Astrocyte (in vitro differentiated cells and primary cell): Measurements from ENCODE around the gene CDH13. TPM values are rescaled to one million over a fixed set of nuclear protein-coding genes. Genes with fewer than 3 reads are reported as not detected.

Experiments used
- DNase-seq: peaks from one replicate; pipeline ENCODE4 v3.0.0-alpha.2; 2010; ENCODE audit warnings: low read depth
- FAIRE-seq: peaks from 2 replicates; lab custom pipeline; 2011; peaks lifted over from hg19 to GRCh38; lab: Jason Lieb, UNC
- H2AFZ ChIP-seq: 2 replicates; pipeline ENCODE4 v1.6.0; 2012; ENCODE audit warnings: low read depth, low read length, inconsistent platforms
- H3K27ac ChIP-seq: 2 replicates; pipeline ENCODE4 v1.5.1; 2011; ENCODE audit warnings: low read depth, low read length, inconsistent platforms
- H3K27me3 ChIP-seq: 2 replicates; pipeline ENCODE4 v1.6.0; 2011; ENCODE audit warnings: low read length, inconsistent platforms; ENCODE audit not compliant: insufficient read depth
- H3K36me3 ChIP-seq: 2 replicates; pipeline ENCODE4 v1.5.1; 2011; ENCODE audit warnings: low read length, inconsistent platforms; ENCODE audit not compliant: insufficient read depth
- H3K4me1 ChIP-seq: 2 replicates; pipeline ENCODE4 v1.5.1; 2011; ENCODE audit warnings: low read length, inconsistent platforms; ENCODE audit not compliant: insufficient read depth
- H3K4me2 ChIP-seq: 2 replicates; pipeline ENCODE4 v1.6.0; 2012; ENCODE audit warnings: low read length, inconsistent platforms
- H3K4me3 ChIP-seq: 2 replicates; pipeline ENCODE4 v1.5.1; 2011; ENCODE audit warnings: low read depth, mild to moderate bottlenecking, low read length, inconsistent platforms; ENCODE audit not compliant: insufficient read depth
- H3K79me2 ChIP-seq: 2 replicates; pipeline ENCODE4 v1.6.0; 2012; ENCODE audit warnings: mild to moderate bottlenecking, low read length, inconsistent platforms; ENCODE audit not compliant: insufficient read depth
- H3K9ac ChIP-seq: 2 replicates; pipeline ENCODE4 v1.6.0; 2012; ENCODE audit warnings: mild to moderate bottlenecking, low read length, inconsistent platforms
- H3K9me3 ChIP-seq: 2 replicates; pipeline ENCODE4 v1.5.1; 2012; ENCODE audit warnings: low read depth, mild to moderate bottlenecking, low read length, inconsistent platforms; ENCODE audit not compliant: insufficient read depth
- H4K20me1 ChIP-seq: 2 replicates; pipeline ENCODE4 v1.6.0; 2012; ENCODE audit warnings: low read length, inconsistent platforms; ENCODE audit not compliant: insufficient read depth
- H3K27ac Mint-ChIP-seq: one replicate; pipeline ENCODE4 v1.8.0; 2021; ENCODE audit warnings: mild to moderate bottlenecking, mixed read lengths; ENCODE audit not compliant: unreplicated experiment
- H3K27me3 Mint-ChIP-seq: one replicate; pipeline ENCODE4 v1.8.0; 2021; ENCODE audit warnings: low read depth, mixed read lengths; ENCODE audit not compliant: unreplicated experiment
- H3K36me3 Mint-ChIP-seq: one replicate; pipeline ENCODE4 v1.8.0; 2021; ENCODE audit warnings: low read depth, mixed read lengths; ENCODE audit not compliant: unreplicated experiment
- H3K4me1 Mint-ChIP-seq: one replicate; pipeline ENCODE4 v1.8.0; 2021; ENCODE audit warnings: low read depth, mixed read lengths; ENCODE audit not compliant: unreplicated experiment
- H3K4me3 Mint-ChIP-seq: one replicate; pipeline ENCODE4 v1.8.0; 2021; ENCODE audit warnings: mild to moderate bottlenecking, moderate library complexity, mixed read lengths; ENCODE audit not compliant: unreplicated experiment
- H3K9me3 Mint-ChIP-seq: one replicate; pipeline ENCODE4 v1.8.0; 2021; ENCODE audit warnings: mild to moderate bottlenecking, mixed read lengths; ENCODE audit not compliant: unreplicated experiment
- EZH2 ChIP-seq: IDR thresholded peaks from 2 replicates; pipeline ENCODE4 v1.6.1; 2012; ENCODE audit warnings: mild to moderate bottlenecking, low read length, inconsistent platforms; ENCODE audit not compliant: insufficient read depth
- total RNA-seq: library from RNA; stranded (reverse); gene quantifications from 2 replicates; pipeline ENCODE4 v1.2.1, GENCODE V29; 2021
- TF ChIP-seq, protein P1 (sequence below): IDR thresholded peaks from 2 replicates; pipeline ENCODE4 v1.5.1; 2011; ENCODE audit warnings: low read depth, mild to moderate bottlenecking, inconsistent platforms, low read length, moderate library complexity; ENCODE audit not compliant: insufficient read depth

The CDH13 gene
- total RNA-seq, 1 donor from 2014 or later = 41.7 TPM

DNA sequence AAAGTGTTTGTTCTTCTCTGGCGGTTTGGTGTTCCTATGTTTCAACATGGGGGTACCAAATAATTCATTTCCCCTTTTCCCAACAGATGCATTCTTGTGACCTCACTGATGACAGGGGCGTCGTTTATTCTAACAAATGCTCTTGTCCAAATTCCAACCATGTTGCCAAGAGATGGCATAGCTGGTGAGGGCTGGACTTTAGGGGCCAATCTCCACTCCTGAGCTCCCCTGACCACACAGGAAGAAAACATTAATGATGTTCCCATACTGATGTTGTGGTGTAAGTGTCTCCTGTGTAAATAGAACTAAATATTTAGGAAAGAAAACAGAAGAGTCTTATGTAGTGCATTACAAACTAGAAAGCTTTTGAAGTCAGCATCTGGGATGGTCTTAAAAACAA lies 431.6 kb downstream of the CDH13 start:
- Histone ChIP-seq H3K9me3 (no peaks in the 10 kb centered on the region), H2AFZ (no peak overlapping the region), H3K4me1 (no peaks in the 10 kb centered on the region), H3K27ac (no peak overlapping the region), H3K9ac (no peak overlapping the region), H3K4me3 (no peak overlapping the region), H3K36me3 (no peaks in the 10 kb centered on the region), H3K27me3 (no peaks in the 10 kb centered on the region), H4K20me1 (no peaks in the 10 kb centered on the region), H3K79me2 (no peaks in the 10 kb centered on the region), H3K4me2 (no peak overlapping the region)
- Mint-ChIP-seq H3K36me3 (no peaks in the 10 kb centered on the region), H3K4me3 (no peak overlapping the region), H3K4me1 (no peaks in the 10 kb centered on the region), H3K9me3 (no peaks in the 10 kb centered on the region), H3K27me3 (peaks cover 5% of the 10 kb centered on the region), H3K27ac (no peak overlapping the region)
- TF ChIP-seq, protein P1, sequence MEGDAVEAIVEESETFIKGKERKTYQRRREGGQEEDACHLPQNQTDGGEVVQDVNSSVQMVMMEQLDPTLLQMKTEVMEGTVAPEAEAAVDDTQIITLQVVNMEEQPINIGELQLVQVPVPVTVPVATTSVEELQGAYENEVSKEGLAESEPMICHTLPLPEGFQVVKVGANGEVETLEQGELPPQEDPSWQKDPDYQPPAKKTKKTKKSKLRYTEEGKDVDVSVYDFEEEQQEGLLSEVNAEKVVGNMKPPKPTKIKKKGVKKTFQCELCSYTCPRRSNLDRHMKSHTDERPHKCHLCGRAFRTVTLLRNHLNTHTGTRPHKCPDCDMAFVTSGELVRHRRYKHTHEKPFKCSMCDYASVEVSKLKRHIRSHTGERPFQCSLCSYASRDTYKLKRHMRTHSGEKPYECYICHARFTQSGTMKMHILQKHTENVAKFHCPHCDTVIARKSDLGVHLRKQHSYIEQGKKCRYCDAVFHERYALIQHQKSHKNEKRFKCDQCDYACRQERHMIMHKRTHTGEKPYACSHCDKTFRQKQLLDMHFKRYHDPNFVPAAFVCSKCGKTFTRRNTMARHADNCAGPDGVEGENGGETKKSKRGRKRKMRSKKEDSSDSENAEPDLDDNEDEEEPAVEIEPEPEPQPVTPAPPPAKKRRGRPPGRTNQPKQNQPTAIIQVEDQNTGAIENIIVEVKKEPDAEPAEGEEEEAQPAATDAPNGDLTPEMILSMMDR = no peak
- TF ChIP-seq EZH2 = no peak
- DNase-seq (no peak), FAIRE-seq (no peak)

DNA sequence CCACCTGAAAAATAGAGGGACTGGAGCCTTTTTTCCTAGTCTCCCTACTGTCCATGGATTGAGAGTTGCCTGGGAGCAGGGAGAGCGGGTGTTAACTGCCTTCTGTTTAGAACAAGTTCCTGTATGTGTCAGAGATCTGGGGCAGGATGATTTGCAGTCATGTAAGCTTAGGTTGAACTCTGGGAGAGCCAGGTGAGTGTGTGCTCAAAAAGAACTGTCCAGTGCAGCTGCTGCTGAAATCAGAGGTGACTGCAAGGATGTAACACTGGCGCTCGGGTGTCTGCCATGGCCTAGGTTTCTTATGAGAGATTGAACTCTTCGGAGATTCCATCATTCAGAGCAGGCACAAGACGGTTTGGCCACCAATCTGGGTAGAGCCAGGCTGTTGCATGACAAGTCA lies 432.5 kb downstream of the CDH13 start:
- H3K9me3 Mint-ChIP-seq = no peaks in the 10 kb centered on the region
- H3K9ac ChIP-seq = no peak overlapping the region
- H3K27me3 ChIP-seq = no peaks in the 10 kb centered on the region
- DNase-seq = no peak
- TF ChIP-seq EZH2 = no peak
- TF ChIP-seq, protein P1 = no peak
- H3K27ac Mint-ChIP-seq = no peak overlapping the region
- no peaks in the 10 kb centered on the region for H3K9me3 ChIP-seq
- H3K79me2 ChIP-seq = no peaks in the 10 kb centered on the region
- no peaks in the 10 kb centered on the region for H3K4me1 Mint-ChIP-seq
- H3K36me3 ChIP-seq = no peaks in the 10 kb centered on the region
- peaks cover 5% of the 10 kb centered on the region for H3K27me3 Mint-ChIP-seq
- no peak for FAIRE-seq
- H3K4me1 ChIP-seq = no peaks in the 10 kb centered on the region
- no peaks in the 10 kb centered on the region for H4K20me1 ChIP-seq
- H2AFZ ChIP-seq = no peak overlapping the region
- H3K27ac ChIP-seq = no peak overlapping the region
- no peak overlapping the region for H3K4me2 ChIP-seq
- no peak overlapping the region for H3K4me3 Mint-ChIP-seq
- H3K36me3 Mint-ChIP-seq = no peaks in the 10 kb centered on the region
- no peak overlapping the region for H3K4me3 ChIP-seq

DNA sequence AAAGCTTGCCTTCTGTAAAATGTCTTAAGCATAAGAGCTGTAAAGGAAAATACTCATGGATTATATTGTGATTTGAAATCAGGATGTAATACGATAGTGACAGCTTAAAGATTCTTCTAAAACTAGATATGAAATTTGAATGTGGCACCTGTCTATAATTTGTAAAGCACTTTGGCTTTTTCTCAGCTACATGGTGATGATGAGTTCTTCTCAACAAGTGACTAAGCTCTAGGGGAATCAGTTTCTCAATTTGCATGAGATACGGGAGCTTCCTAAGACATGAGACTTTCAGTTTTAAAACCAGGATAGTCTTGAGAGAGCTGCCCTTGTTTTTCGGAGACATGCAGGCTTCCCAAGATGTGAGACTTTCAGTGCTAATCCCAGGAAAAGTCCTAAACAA lies 439.2 kb downstream of the CDH13 start:
- Histone ChIP-seq H3K4me1 (peaks cover 8% of the 10 kb centered on the region), H3K4me2 (no peak overlapping the region), H3K36me3 (no peaks in the 10 kb centered on the region), H4K20me1 (no peaks in the 10 kb centered on the region), H3K9me3 (no peaks in the 10 kb centered on the region), H2AFZ (no peak overlapping the region), H3K79me2 (no peaks in the 10 kb centered on the region), H3K27me3 (no peaks in the 10 kb centered on the region), H3K9ac (no peak overlapping the region), H3K4me3 (no peak overlapping the region), H3K27ac (no peak overlapping the region)
- H3K4me3 Mint-ChIP-seq = no peak overlapping the region
- H3K27ac Mint-ChIP-seq = no peak overlapping the region
- H3K9me3 Mint-ChIP-seq = no peaks in the 10 kb centered on the region
- TF ChIP-seq EZH2 = no peak
- TF ChIP-seq, protein P1 = no peak
- no peak for DNase-seq
- H3K27me3 Mint-ChIP-seq = peaks cover 5% of the 10 kb centered on the region
- no peaks in the 10 kb centered on the region for H3K4me1 Mint-ChIP-seq
- H3K36me3 Mint-ChIP-seq = no peaks in the 10 kb centered on the region
- no peak for FAIRE-seq
